Islet precursor cell (in vitro differentiated cells): ENCODE data around the gene HEPACAM.
"Not testable (repeated sequence)": the region's sequence is repeated elsewhere in the genome, so short reads cannot be mapped to it uniquely, and the experiment has no call there.

Experiments used
- DNase-seq: peaks from one replicate; pipeline ENCODE4 v3.0.0-alpha.2; 2018

Gene HEPACAM

GRCh38 chr11:124935548-124936514 lies at the start of gene HEPACAM:
Gene HEPACAM (minus strand): TSS chr11:124936047. CDS start chr11:124936006, 41 bp downstream.
- DNase-seq = no peak

GRCh38 chr11:124984512-124984854 lies 48.6 kb upstream of the HEPACAM start:
- no peak for DNase-seq

GRCh38 chr11:124983674-124984511 lies 48.0 kb upstream of the HEPACAM start:
- DNase-seq = no peak

GRCh38 chr11:124982043-124982442 lies 46.2 kb upstream of the HEPACAM start:
- no peak for DNase-seq

- no peak for DNase-seq
Measured at GRCh38 chr11:124978316-124978715, 42.5 kb upstream of the HEPACAM start.

GRCh38 chr11:124977006-124977405 lies 41.2 kb upstream of the HEPACAM start:
- DNase-seq = no peak

- no peak for DNase-seq
Measured at GRCh38 chr11:124976531-124976930, 40.7 kb upstream of the HEPACAM start.

GRCh38 chr11:124971810-124972209 lies 36.0 kb upstream of the HEPACAM start:
- DNase-seq = no peak

- DNase-seq = peak; percentile 67
Measured at GRCh38 chr11:124970925-124971324, 35.1 kb upstream of the HEPACAM start.

- not testable (repeated sequence) for DNase-seq
Measured at GRCh38 chr11:124968197-124968596, 32.4 kb upstream of the HEPACAM start.

- DNase-seq = no peak
Measured at GRCh38 chr11:124961972-124962609, 26.2 kb upstream of the HEPACAM start.

GRCh38 chr11:124955035-124955434 lies 19.2 kb upstream of the HEPACAM start:
- DNase-seq = no peak

- DNase-seq = no peak
Measured at GRCh38 chr11:124954590-124954955, 18.7 kb upstream of the HEPACAM start.

- peak; percentile 99 for DNase-seq
Measured at GRCh38 chr11:124953753-124954589, 18.1 kb upstream of the HEPACAM start, which contains the start of gene CCDC15. Gene CCDC15 (plus strand): TSS chr11:124954202. CDS start chr11:124954733, 531 bp downstream.

- no peak for DNase-seq
Measured at GRCh38 chr11:124951341-124951740, 15.5 kb upstream of the HEPACAM start.

GRCh38 chr11:124950601-124951330 lies 14.9 kb upstream of the HEPACAM start:
- no peak for DNase-seq

- DNase-seq = no peak
Measured at GRCh38 chr11:124946735-124947141, 10.9 kb upstream of the HEPACAM start.

GRCh38 chr11:124945826-124946225 lies 10.0 kb upstream of the HEPACAM start:
- no peak for DNase-seq

GRCh38 chr11:124944565-124944964 lies 8.7 kb upstream of the HEPACAM start:
- no peak for DNase-seq

GRCh38 chr11:124943741-124944140 lies 7.9 kb upstream of the HEPACAM start:
- no peak for DNase-seq

- no peak for DNase-seq
Measured at GRCh38 chr11:124943254-124943616, 7.4 kb upstream of the HEPACAM start.
